Activated B cell treated with CpG ODN at 0.5 μM for 24 hours (primary cell): ENCODE measurements around the gene ZNF280C. TPM values are rescaled to one million over a fixed set of nuclear protein-coding genes. Genes with fewer than 3 reads are reported as not detected.

Source experiments
- ATAC-seq: fragments of 200-7000 bp; cut with Tn5 transposase; one replicate; pipeline ENCODE4 v1.10.0; 2021; ENCODE audit warnings: low read depth, mild to moderate bottlenecking, moderate library complexity
- CTCF ChIA-PET: fragments of 350-600 bp; sonication (Branson Sonifier 250); formaldehyde crosslinking; loops from one replicate; lab custom pipeline; 2021; ENCODE audit warnings: antibody characterized with exemption; lab: Charles Lee
- POLR2A ChIA-PET: fragments of 350-600 bp; sonication (Branson Sonifier 250); formaldehyde crosslinking; loops from one replicate; lab custom pipeline; 2021; ENCODE audit warnings: antibody characterized with exemption; lab: Charles Lee
- DNase-seq: peaks from one replicate; pipeline ENCODE4 v3.0.0; 2022
- H3K27ac Mint-ChIP-seq: one replicate; pipeline ENCODE4 v1.8.0; 2020; ENCODE audit warnings: mixed read lengths
- H3K27me3 Mint-ChIP-seq: one replicate; pipeline ENCODE4 v1.8.0; 2021; ENCODE audit warnings: mixed read lengths
- H3K36me3 Mint-ChIP-seq: one replicate; pipeline ENCODE4 v1.8.0; 2021; ENCODE audit warnings: low read depth, mixed read lengths
- H3K4me1 Mint-ChIP-seq: one replicate; pipeline ENCODE4 v1.8.0; 2021; ENCODE audit warnings: mixed read lengths
- H3K4me3 Mint-ChIP-seq: one replicate; pipeline ENCODE4 v1.8.0; 2020; ENCODE audit warnings: mild to moderate bottlenecking, mixed read lengths
- H3K9me3 Mint-ChIP-seq: one replicate; pipeline ENCODE4 v1.8.0; 2020; ENCODE audit warnings: mixed read lengths
- intact Hi-C: fragments of 100-400 bp; cut with micrococcal nuclease; formaldehyde crosslinking; loops from one replicate; pipeline ENCODE4 v1.15.1; 2024
- total RNA-seq: library from RNA; stranded (reverse); gene quantifications from 2 replicates; pipeline ENCODE4 v1.2.3, GENCODE V29; 2022
- TF ChIP-seq, protein P1 (sequence below): fragments of 200-600 bp; IDR thresholded peaks from one replicate; pipeline ENCODE4 v1.8.0; 2022; ENCODE audit warnings: antibody characterized with exemption, mild to moderate bottlenecking

ZNF280C gene
- total RNA-seq, 1 donor from 2014 or later, result 9.1 TPM

GRCh38 chrX:130260316-130260715, 8.4 kb downstream of the ZNF280C start:
- Mint-ChIP-seq H3K4me3 (no peak overlapping the region), H3K4me1 (no peaks in the 10 kb centered on the region), H3K9me3 (no peaks in the 10 kb centered on the region), H3K27ac (no peak overlapping the region), H3K36me3 (peaks cover 12% of the 10 kb centered on the region), H3K27me3 (no peaks in the 10 kb centered on the region)
- ATAC-seq (no peak), DNase-seq (no peak)
- TF ChIP-seq, protein P1, sequence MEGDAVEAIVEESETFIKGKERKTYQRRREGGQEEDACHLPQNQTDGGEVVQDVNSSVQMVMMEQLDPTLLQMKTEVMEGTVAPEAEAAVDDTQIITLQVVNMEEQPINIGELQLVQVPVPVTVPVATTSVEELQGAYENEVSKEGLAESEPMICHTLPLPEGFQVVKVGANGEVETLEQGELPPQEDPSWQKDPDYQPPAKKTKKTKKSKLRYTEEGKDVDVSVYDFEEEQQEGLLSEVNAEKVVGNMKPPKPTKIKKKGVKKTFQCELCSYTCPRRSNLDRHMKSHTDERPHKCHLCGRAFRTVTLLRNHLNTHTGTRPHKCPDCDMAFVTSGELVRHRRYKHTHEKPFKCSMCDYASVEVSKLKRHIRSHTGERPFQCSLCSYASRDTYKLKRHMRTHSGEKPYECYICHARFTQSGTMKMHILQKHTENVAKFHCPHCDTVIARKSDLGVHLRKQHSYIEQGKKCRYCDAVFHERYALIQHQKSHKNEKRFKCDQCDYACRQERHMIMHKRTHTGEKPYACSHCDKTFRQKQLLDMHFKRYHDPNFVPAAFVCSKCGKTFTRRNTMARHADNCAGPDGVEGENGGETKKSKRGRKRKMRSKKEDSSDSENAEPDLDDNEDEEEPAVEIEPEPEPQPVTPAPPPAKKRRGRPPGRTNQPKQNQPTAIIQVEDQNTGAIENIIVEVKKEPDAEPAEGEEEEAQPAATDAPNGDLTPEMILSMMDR, result no peak
- POLR2A ChIA-PET, result interaction anchor here (0.8 kb wide), 1 partner anchor 302 kb away, joined by 3 read pairs; no protein-coding TSS in a partner anchor
- CTCF ChIA-PET, result no interaction called here
- intact Hi-C loops, result no loop called here

GRCh38 chrX:130253916-130254315, 14.8 kb downstream of the ZNF280C start:
- TF ChIP-seq, protein P1, result no peak
- no peaks in the 10 kb centered on the region for H3K27me3 Mint-ChIP-seq
- no peak for ATAC-seq
- H3K4me1 Mint-ChIP-seq, result peaks cover 5% of the 10 kb centered on the region
- CTCF ChIA-PET, result no interaction called here
- no peaks in the 10 kb centered on the region for H3K9me3 Mint-ChIP-seq
- H3K27ac Mint-ChIP-seq, result no peak overlapping the region
- H3K4me3 Mint-ChIP-seq, result no peak overlapping the region
- intact Hi-C loops, result no loop called here
- peaks cover 27% of the 10 kb centered on the region for H3K36me3 Mint-ChIP-seq
- DNase-seq, result no peak
- POLR2A ChIA-PET, result no interaction called here

DNA sequence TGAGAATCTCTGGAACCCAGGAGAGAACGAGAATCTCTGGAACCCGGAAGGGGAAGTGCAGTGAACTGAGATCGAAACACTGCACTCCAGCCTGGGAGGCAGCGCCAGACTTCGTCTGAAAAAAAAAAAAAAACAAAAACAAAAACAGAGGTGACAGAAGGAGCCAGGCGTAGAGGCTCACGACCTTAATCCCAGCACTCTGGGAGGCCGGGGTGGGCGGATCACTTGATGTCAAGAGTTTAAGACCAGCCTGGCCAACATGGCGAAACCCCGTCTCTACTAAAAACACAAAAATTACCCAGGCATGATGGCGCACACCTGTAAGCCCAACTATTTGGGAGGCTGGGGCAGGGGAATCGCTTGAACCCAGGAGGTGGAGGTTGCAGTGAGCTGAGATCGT, 17.0 kb downstream of the ZNF280C start:
- ATAC-seq (no peak), DNase-seq (no peak)
- POLR2A ChIA-PET, result no interaction called here
- no peaks in the 10 kb centered on the region for H3K27me3 Mint-ChIP-seq
- TF ChIP-seq, protein P1, result no peak
- H3K9me3 Mint-ChIP-seq, result no peaks in the 10 kb centered on the region
- no peak overlapping the region for H3K27ac Mint-ChIP-seq
- H3K4me1 Mint-ChIP-seq, result peaks cover 5% of the 10 kb centered on the region
- intact Hi-C loops, result no loop called here
- peaks cover 28% of the 10 kb centered on the region for H3K36me3 Mint-ChIP-seq
- H3K4me3 Mint-ChIP-seq, result no peak overlapping the region
- CTCF ChIA-PET, result no interaction called here

DNA sequence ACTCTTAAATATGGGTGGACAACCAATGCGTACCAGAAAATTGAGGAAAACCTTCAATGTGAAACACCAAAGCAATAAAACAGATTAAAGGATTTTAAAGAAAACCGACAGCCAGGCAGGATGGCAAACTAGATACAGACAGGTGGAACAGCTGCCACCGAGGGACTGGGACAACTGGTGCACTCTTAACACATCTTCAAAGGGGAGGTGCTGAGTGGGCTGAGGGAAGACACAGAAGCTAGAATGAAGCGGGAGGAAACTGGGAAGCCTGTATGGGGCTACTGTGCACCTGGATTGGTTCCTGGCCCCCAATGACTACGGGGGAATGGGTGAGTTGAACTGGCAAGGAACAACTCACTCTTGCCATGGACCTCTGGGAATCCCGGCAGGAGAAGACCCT, 20.7 kb downstream of the ZNF280C start:
- Mint-ChIP-seq H3K9me3 (no peaks in the 10 kb centered on the region), H3K4me1 (no peaks in the 10 kb centered on the region), H3K27me3 (no peaks in the 10 kb centered on the region), H3K4me3 (no peak overlapping the region), H3K27ac (no peak overlapping the region), H3K36me3 (peaks cover 32% of the 10 kb centered on the region)
- POLR2A ChIA-PET, result no interaction called here
- DNase-seq, result no peak
- CTCF ChIA-PET, result no interaction called here
- TF ChIP-seq, protein P1, result no peak
- intact Hi-C loops, result no loop called here
- ATAC-seq, result no peak

DNA sequence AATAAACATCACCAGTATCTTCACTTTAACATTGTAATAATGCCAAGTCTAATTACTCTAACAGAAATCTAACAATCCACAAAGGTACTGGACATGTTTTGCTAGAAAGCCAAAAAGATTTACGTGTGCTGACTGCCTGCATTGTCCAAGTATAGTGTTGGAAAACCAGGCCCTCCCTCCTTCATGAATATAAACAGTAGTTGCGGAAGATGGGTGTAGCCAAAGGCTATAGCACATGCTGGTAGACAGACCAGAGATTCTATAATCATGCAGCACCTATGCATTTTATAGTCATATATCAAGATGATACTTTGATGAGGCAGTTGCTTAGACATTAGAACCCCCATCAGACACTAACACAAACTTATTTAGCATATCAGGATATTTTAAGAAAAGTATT, 22.6 kb downstream of the ZNF280C start:
- TF ChIP-seq, protein P1, result no peak
- Mint-ChIP-seq H3K27me3 (no peaks in the 10 kb centered on the region), H3K4me1 (no peaks in the 10 kb centered on the region), H3K36me3 (peaks cover 33% of the 10 kb centered on the region), H3K4me3 (no peak overlapping the region), H3K27ac (no peak overlapping the region), H3K9me3 (no peaks in the 10 kb centered on the region)
- DNase-seq (no peak), ATAC-seq (no peak)
- CTCF ChIA-PET, result no interaction called here
- intact Hi-C loops, result no loop called here
- POLR2A ChIA-PET, result no interaction called here
